Right lobe of liver (tissue), 6 donors: ENCODE measurements around the gene DPP10. TPM values are rescaled to one million over a fixed set of nuclear protein-coding genes. Genes with fewer than 3 reads are reported as not detected.
A peak's percentile ranks its signal among the peaks of the same experiment; 100 is the strongest.

Source experiments
- ATAC-seq, 4 donors: fragments of 200-7000 bp; cut with Tn5 transposase; one replicate each; pipeline ENCODE4 v1.9.1; 2020; ENCODE audit warnings: mild to moderate bottlenecking in 4 of 4, moderate library complexity in 4 of 4
- DNase-seq, 3 donors: peaks; one replicate each; pipeline ENCODE4 v3.0.0-alpha.2; 2020
- H3K27ac ChIP-seq, 3 donors: fragments of 200-600 bp; one replicate each; pipeline ENCODE4 v1.8.0; 2022
- H3K27me3 ChIP-seq, 2 donors: fragments of 200-600 bp; one replicate each; pipeline ENCODE4 v1.8.0; 2022
- H3K36me3 ChIP-seq, 4 donors: fragments of 200-600 bp; sonication (generic) in 1 of 4; one replicate each; pipeline versions ENCODE4 v1.5.1 to v1.8.0; 2017 to 2022; ENCODE audit warnings: control low read depth in 1 of 4
- H3K4me1 ChIP-seq, 4 donors: fragments of 200-600 bp; sonication (generic) in 1 of 4; one replicate each; pipeline versions ENCODE4 v1.5.1 to v1.8.0; 2017 to 2022; ENCODE audit warnings: control low read depth in 1 of 4
- H3K4me3 ChIP-seq, 3 donors: fragments of 200-600 bp; one replicate each; pipeline ENCODE4 v1.8.0; 2022
- H3K9me3 ChIP-seq, 4 donors: fragments of 200-600 bp; sonication (generic) in 1 of 4; one replicate each; pipeline versions ENCODE4 v1.5.1 to v1.8.0; 2017 to 2022; ENCODE audit warnings: control low read depth in 1 of 4
- POLR2A ChIP-seq: fragments of 450-650 bp; IDR thresholded peaks from one replicate; pipeline ENCODE4 v1.6.1; 2017; ENCODE audit warnings: antibody characterized with exemption, mild to moderate bottlenecking
- WGBS: methylation state at CpG from one replicate; pipeline ENCODE4 v1.1.6; 2018; ENCODE audit warnings: low coverage, low lambda C conversion rate; ENCODE audit not compliant: insufficient coverage; ENCODE audit errors: missing lambda C conversion rate; 5-methylcytosine and 5-hydroxymethylcytosine counted together
- intact Hi-C, 2 donors: fragments of 100-400 bp; cut with DNase I; formaldehyde crosslinking; loops; one replicate each; pipeline versions ENCODE4 v1.11.2 to v1.14.1; 2022
- total RNA-seq, 6 experiments: library from RNA; depleted of rRNA in 2 of 6; stranded (reverse); fragments of >200 nt in 2 of 6; fragmentation: NEBNext Ultra II Directional in 3 of 6; extraction: Animal tissue kit (Norgen Biotek cat#: 25700) in 3 of 6; gene quantifications; one replicate each; pipeline versions ENCODE4 v1.1.0 to v1.2.4, GENCODE V29; 2016 to 2023
- TF ChIP-seq, protein P1 (sequence below), 4 donors: fragments of 200-600 bp in 3 of 4; fragments of 450-650 bp in 1 of 4; IDR thresholded peaks; one replicate each; pipeline versions ENCODE4 v1.5.1 to v1.8.0; 2016 to 2022; ENCODE audit warnings: antibody characterized with exemption in 4 of 4, mild to moderate bottlenecking in 2 of 4
- donor health status: DM: no; HTN: yes; CAD: no.
- donor health status: DM: no; HTN: no; CAD: no.
- donor health status: DM: no; HTN: no; CAD: no.
- donor health status: DM: no; HTN: yes; CAD: no.
- donor health status: DM: no; HTN: yes; CAD: no.

Gene DPP10
- total RNA-seq, 6 experiments from 2014 or later = 0.09 to 0.19 (median 0.15) TPM; not detected in 2

DNA sequence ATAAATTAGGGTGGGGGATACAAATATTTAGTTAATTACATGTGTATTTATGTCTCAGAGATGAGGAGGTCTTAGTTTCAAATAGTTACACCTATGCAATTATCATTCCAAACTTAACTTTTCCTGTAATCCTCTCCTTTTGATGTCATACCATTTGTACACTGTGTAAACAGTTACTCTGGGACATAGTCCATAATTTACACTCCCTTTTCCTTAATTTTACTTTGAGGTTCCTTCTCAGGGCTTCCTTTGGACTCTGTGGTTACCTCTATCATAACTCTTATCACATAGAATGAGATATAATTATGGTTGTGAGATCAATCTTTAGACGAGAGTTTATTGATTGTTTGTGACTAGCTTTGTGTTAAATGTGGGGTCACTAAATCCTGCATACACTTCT lies 84.4 kb downstream of the DPP10 start:
- Histone ChIP-seq H3K27me3 (no peaks in the 10 kb centered on the region), H3K36me3 (no peaks in the 10 kb centered on the region), H3K4me1 (no peaks in the 10 kb centered on the region), H3K9me3 (no peaks in the 10 kb centered on the region), H3K4me3 (no peak overlapping the region), H3K27ac (no peak overlapping the region)
- ATAC-seq (no peak), DNase-seq (no peak)
- no peak for TF ChIP-seq POLR2A
- TF ChIP-seq, protein P1, sequence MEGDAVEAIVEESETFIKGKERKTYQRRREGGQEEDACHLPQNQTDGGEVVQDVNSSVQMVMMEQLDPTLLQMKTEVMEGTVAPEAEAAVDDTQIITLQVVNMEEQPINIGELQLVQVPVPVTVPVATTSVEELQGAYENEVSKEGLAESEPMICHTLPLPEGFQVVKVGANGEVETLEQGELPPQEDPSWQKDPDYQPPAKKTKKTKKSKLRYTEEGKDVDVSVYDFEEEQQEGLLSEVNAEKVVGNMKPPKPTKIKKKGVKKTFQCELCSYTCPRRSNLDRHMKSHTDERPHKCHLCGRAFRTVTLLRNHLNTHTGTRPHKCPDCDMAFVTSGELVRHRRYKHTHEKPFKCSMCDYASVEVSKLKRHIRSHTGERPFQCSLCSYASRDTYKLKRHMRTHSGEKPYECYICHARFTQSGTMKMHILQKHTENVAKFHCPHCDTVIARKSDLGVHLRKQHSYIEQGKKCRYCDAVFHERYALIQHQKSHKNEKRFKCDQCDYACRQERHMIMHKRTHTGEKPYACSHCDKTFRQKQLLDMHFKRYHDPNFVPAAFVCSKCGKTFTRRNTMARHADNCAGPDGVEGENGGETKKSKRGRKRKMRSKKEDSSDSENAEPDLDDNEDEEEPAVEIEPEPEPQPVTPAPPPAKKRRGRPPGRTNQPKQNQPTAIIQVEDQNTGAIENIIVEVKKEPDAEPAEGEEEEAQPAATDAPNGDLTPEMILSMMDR (IDR thresholded peaks at IDR 0.05) = no peak
- 31% methylated on average over 1 of the region's 1 CpG for WGBS
- intact Hi-C loops = no loop called here

DNA sequence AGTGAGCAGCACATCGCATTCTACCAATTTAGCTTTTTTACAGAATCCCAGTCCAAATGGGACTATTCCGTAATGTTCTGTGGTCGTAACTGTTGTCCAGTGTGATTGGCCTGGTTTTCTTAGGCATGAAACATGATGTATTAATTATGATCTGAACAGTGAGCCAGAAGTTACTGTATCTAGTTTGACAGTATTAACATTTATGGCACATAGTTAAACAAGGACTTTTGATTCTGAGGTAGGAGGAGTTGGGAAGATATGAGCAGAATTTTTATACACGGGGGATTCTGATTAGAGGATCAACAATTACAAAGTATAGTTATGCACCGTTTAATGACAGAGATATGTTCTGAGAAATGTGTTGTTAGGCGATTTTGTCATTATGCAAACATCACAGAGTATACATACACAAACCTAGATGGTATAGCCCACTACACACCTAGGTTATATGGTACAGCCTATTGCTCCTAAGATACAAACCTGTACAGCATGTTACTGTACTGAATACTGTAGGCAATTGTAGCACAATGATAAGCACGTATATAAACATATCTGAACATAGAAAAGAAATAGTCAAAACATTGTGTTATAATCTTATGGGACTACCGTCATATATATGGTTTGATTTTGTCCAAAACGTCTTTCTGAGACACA lies 85.0 kb downstream of the DPP10 start:
- intact Hi-C loops = no loop called here
- H3K9me3 ChIP-seq = no peaks in the 10 kb centered on the region
- no peak overlapping the region for H3K27ac ChIP-seq
- ATAC-seq (no peak), DNase-seq (no peak)
- TF ChIP-seq POLR2A = no peak
- TF ChIP-seq, protein P1 (IDR thresholded peaks at IDR 0.05) = no peak
- no peaks in the 10 kb centered on the region for H3K36me3 ChIP-seq
- no peaks in the 10 kb centered on the region for H3K4me1 ChIP-seq
- no peaks in the 10 kb centered on the region for H3K27me3 ChIP-seq
- H3K4me3 ChIP-seq = no peak overlapping the region
- WGBS = 54% methylated on average over 9 of the region's 9 CpGs

DNA sequence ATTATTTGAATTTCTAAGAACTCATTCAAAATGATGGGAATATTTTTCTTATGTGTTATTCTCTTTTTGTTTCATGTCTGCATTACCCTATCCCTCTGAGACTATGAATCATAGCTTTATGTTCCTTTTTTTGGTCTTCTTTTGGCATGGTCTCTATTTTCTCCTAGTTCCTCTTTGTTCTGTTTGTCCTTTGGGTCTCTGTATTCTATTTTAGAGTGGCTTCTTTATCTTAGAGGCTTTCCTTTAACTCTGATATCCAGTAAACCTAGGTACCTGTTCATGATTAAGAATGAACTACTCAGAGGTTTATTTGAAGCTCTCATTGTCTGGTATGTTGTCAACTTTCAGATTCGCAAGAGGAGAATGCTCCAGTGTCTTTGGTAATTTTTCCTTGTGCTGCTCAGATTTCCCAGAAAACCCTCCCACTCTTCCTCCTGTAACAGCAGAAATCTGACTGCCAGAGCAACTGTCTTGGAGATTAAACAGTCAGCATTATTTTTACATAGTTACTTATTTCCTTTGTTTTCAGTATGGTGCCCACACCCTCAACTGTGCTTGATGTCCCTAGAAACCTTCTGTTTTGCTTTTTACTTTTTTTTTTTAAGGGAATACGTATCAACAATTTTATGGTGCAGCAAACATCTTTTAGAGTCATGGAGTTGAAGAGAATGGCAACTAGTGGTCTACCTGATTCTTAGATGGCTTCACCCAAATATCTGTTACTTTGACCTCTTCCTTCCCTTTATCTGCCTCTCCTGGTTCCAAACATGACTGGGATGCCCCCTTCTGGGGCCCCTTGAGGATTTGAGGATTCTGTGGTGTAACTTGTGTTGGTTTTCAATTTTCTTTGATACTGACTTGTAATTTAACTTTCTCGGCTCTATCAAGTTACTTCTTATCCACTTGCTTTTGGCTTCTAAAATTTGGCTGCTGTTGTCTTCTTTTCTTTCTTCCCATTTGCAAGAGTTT lies 92.0 kb downstream of the DPP10 start:
- 43% methylated on average over 3 of the region's 3 CpGs for WGBS
- TF ChIP-seq, protein P1 (IDR thresholded peaks at IDR 0.05) = no peak
- TF ChIP-seq POLR2A = no peak
- Histone ChIP-seq H3K36me3 (no peaks in the 10 kb centered on the region), H3K27ac (no peak overlapping the region), H3K4me1 (no peaks in the 10 kb centered on the region), H3K27me3 (no peaks in the 10 kb centered on the region), H3K4me3 (no peak overlapping the region), H3K9me3 (no peaks in the 10 kb centered on the region)
- ATAC-seq (peak in 2 of 4 donors; percentile 28 to 56), DNase-seq (no peak)
- intact Hi-C loops = no loop called here

DNA sequence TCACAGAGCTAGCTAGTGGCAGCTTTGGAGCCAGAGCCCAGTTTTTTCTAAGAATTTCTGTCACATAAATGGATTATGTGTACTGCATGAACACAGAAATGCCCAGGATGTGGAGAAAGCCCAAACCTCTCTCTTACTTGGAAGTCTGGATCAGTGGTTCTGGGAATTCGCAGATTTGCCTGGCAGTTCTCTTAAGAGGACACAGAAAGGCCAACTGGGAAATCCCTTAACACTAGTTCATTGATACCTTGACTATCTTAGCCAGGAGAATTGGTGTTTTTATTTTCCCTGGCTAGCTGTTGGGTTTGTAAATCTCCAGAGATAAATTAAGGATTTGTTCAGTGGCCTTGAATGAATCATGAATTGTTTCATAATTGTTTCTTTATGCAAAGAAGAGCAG lies 95.3 kb downstream of the DPP10 start:
- H3K9me3 ChIP-seq = no peaks in the 10 kb centered on the region
- intact Hi-C loops = no loop called here
- TF ChIP-seq POLR2A = no peak
- TF ChIP-seq, protein P1 (IDR thresholded peaks at IDR 0.05) = no peak
- 22% methylated on average over 1 of the region's 1 CpG for WGBS
- H3K4me3 ChIP-seq = no peak overlapping the region
- ATAC-seq = no peak
- no peaks in the 10 kb centered on the region for H3K27me3 ChIP-seq
- DNase-seq = no peak
- H3K4me1 ChIP-seq = no peaks in the 10 kb centered on the region
- no peaks in the 10 kb centered on the region for H3K36me3 ChIP-seq
- no peak overlapping the region for H3K27ac ChIP-seq
